T-helper 17 cell (primary cell): ENCODE data around the gene GCNT2. TPM values are rescaled to one million over a fixed set of nuclear protein-coding genes. Genes with fewer than 3 reads are reported as not detected.

Experiments
- ATAC-seq: fragments of 150-1000 bp; cut with Tn5 transposase; 2 replicates; pipeline ENCODE4 v1.10.0; 2021; ENCODE audit warnings: mild to moderate bottlenecking, moderate library complexity
- DNase-seq, 3 donors: peaks; one replicate each; pipeline versions ENCODE4 v3.0.0 to v3.0.0-alpha.2; 2020 to 2021
- H3K9me3 ChIP-seq: one replicate; pipeline ENCODE4 v1.7.0; 2013; ENCODE audit warnings: low read length, mild to moderate bottlenecking; ENCODE audit not compliant: control insufficient read depth, poor library complexity, severe bottlenecking
- H3K27ac Mint-ChIP-seq: one replicate; pipeline ENCODE4 v1.8.0; 2022; ENCODE audit warnings: mild to moderate bottlenecking, moderate library complexity, mixed read lengths
- H3K27me3 Mint-ChIP-seq: one replicate; pipeline ENCODE4 v1.8.0; 2022; ENCODE audit warnings: mixed read lengths
- H3K36me3 Mint-ChIP-seq: one replicate; pipeline ENCODE4 v1.8.0; 2022; ENCODE audit warnings: low read depth, mixed read lengths
- H3K4me1 Mint-ChIP-seq: one replicate; pipeline ENCODE4 v1.8.0; 2022; ENCODE audit warnings: mild to moderate bottlenecking, mixed read lengths
- H3K4me3 Mint-ChIP-seq: one replicate; pipeline ENCODE4 v1.8.0; 2022; ENCODE audit warnings: mild to moderate bottlenecking, moderate library complexity, mixed read lengths
- total RNA-seq, 4 donors: library from RNA in 2 of 4; stranded (reverse) in 2 of 4; gene quantifications; one replicate each; pipeline ENCODE4 v1.2.3 and lab custom pipeline; 2022 to 2026

The GCNT2 gene
- total RNA-seq, 2 donors from 2014 or later, result 2.9 to 4.0 TPM

- H3K9me3 ChIP-seq, result no peaks in the 10 kb centered on the region
- DNase-seq (no peak), ATAC-seq (no peak)
- H3K36me3 Mint-ChIP-seq, result no peaks in the 10 kb centered on the region
- H3K4me1 Mint-ChIP-seq, result peaks cover 2% of the 10 kb centered on the region
- no peak overlapping the region for H3K27ac Mint-ChIP-seq
- H3K4me3 Mint-ChIP-seq, result no peak overlapping the region
- no peaks in the 10 kb centered on the region for H3K27me3 Mint-ChIP-seq
Observed at GRCh38 chr6:10542213-10542612, 21.1 kb downstream of the GCNT2 start.

- no peaks in the 10 kb centered on the region for H3K27me3 Mint-ChIP-seq
- H3K4me3 Mint-ChIP-seq, result no peak overlapping the region
- peaks cover 3% of the 10 kb centered on the region for H3K4me1 Mint-ChIP-seq
- H3K36me3 Mint-ChIP-seq, result no peaks in the 10 kb centered on the region
- H3K9me3 ChIP-seq, result no peaks in the 10 kb centered on the region
- H3K27ac Mint-ChIP-seq, result no peak overlapping the region
- DNase-seq (no peak), ATAC-seq (no peak)
Observed at GRCh38 chr6:10543488-10543887, 22.3 kb downstream of the GCNT2 start.

- Mint-ChIP-seq H3K36me3 (no peaks in the 10 kb centered on the region), H3K4me3 (no peak overlapping the region), H3K27ac (no peak overlapping the region), H3K27me3 (no peaks in the 10 kb centered on the region), H3K4me1 (peaks cover 3% of the 10 kb centered on the region)
- no peak for DNase-seq
- no peak for ATAC-seq
- no peaks in the 10 kb centered on the region for H3K9me3 ChIP-seq
Observed at GRCh38 chr6:10545482-10545881, 24.3 kb downstream of the GCNT2 start.

DNA sequence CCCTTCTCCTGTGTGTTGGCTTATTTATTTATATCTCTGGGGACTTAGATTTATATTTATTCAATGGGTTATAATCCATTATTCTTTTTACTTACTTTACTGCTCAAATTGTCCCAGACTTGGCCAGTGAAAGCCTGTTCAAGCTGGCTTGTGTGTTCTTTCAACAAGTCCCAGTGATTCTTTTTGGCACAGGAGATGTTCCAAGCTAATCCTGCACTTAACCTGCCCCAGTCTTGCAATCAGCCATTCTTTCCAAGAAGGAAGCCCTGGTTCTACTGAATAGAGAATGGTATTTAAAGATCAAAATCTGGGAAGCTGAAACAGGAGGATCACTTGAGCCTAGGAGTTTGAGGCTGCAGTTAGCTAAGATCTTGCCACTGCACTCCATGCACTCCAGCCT, 26.7 kb downstream of the GCNT2 start:
- Mint-ChIP-seq H3K4me3 (no peak overlapping the region), H3K27ac (no peak overlapping the region), H3K4me1 (peaks cover 3% of the 10 kb centered on the region), H3K27me3 (no peaks in the 10 kb centered on the region), H3K36me3 (no peaks in the 10 kb centered on the region)
- no peak for DNase-seq
- H3K9me3 ChIP-seq, result no peaks in the 10 kb centered on the region
- ATAC-seq, result no peak

GRCh38 chr6:10550764-10551163, 29.6 kb downstream of the GCNT2 start:
- peaks cover 2% of the 10 kb centered on the region for H3K36me3 Mint-ChIP-seq
- no peaks in the 10 kb centered on the region for H3K9me3 ChIP-seq
- no peak for DNase-seq
- H3K4me3 Mint-ChIP-seq, result no peak overlapping the region
- no peak for ATAC-seq
- H3K27ac Mint-ChIP-seq, result no peak overlapping the region
- no peaks in the 10 kb centered on the region for H3K27me3 Mint-ChIP-seq
- H3K4me1 Mint-ChIP-seq, result peaks cover 8% of the 10 kb centered on the region

- Mint-ChIP-seq H3K27me3 (no peaks in the 10 kb centered on the region), H3K27ac (no peak overlapping the region), H3K4me3 (no peak overlapping the region), H3K4me1 (peaks cover 5% of the 10 kb centered on the region), H3K36me3 (peaks cover 2% of the 10 kb centered on the region)
- ATAC-seq, result no peak
- no peak for DNase-seq
- H3K9me3 ChIP-seq, result no peaks in the 10 kb centered on the region
Observed at GRCh38 chr6:10552270-10552810, 31.2 kb downstream of the GCNT2 start.

DNA sequence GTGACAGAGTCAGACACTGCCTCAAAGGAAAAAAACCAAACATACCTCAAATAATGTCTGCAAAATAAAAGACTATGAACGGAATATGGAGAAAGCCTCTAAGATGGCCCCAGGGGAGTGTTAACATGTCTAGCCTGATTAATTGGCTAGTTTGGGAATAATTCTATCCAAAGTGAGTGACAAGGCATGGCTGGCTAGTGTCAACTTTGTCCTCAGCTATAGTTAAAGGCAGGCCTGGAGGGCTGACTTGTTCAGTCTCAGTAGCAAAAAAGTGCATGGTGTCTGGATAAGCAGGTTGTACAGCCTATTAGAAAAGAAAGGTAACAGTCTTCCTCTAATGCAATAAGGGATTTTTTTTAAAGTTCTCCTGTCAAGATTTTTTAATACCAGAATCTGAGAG, 32.7 kb downstream of the GCNT2 start:
- ATAC-seq (no peak), DNase-seq (no peak)
- Mint-ChIP-seq H3K27me3 (no peaks in the 10 kb centered on the region), H3K27ac (no peak overlapping the region), H3K4me3 (no peak overlapping the region), H3K4me1 (peaks cover 9% of the 10 kb centered on the region), H3K36me3 (peaks cover 2% of the 10 kb centered on the region)
- no peaks in the 10 kb centered on the region for H3K9me3 ChIP-seq

- ATAC-seq, result no peak
- H3K9me3 ChIP-seq, result no peaks in the 10 kb centered on the region
- no peak overlapping the region for H3K27ac Mint-ChIP-seq
- no peak overlapping the region for H3K4me3 Mint-ChIP-seq
- H3K36me3 Mint-ChIP-seq, result peaks cover 2% of the 10 kb centered on the region
- peaks cover 9% of the 10 kb centered on the region for H3K4me1 Mint-ChIP-seq
- DNase-seq, result no peak
- no peaks in the 10 kb centered on the region for H3K27me3 Mint-ChIP-seq
Observed at GRCh38 chr6:10554826-10555225, 33.7 kb downstream of the GCNT2 start.

DNA sequence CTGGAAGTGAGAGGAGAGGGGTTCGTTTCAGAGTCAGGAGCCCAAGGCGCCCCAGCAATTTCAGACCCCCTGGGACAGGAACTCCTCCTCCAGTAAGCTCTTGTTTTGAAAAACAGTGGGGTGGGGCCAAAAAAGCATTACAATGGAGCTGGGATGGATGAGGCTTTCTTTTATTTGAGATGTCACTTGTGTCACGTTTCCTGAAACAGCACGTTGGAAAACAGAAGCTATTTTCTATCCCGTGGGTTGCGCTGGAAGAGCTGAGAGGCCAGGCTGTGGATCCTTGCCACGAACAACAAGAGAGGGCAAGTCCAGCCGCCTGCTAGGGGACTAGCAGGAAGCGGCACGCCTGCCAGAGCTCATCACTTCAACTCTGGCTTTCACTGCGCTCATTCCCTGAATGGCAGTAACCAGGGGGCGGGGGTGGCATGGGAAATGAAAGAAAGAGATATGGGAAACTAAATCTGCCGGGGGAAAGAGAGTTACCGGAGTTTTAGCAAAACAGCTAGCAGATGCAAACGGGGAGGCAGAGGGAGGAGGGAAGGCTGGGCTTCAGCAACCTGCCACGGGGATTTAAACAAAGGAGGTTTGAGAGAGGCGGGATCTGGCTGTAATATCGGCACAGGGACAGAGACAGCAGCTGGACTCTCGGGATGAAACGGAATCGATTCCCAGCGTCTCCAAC, 34.6 kb downstream of the GCNT2 start:
- H3K27ac Mint-ChIP-seq, result no peak overlapping the region
- no peak for ATAC-seq
- no peak for DNase-seq
- no peaks in the 10 kb centered on the region for H3K27me3 Mint-ChIP-seq
- H3K4me3 Mint-ChIP-seq, result no peak overlapping the region
- no peaks in the 10 kb centered on the region for H3K9me3 ChIP-seq
- peaks cover 12% of the 10 kb centered on the region for H3K4me1 Mint-ChIP-seq
- peaks cover 2% of the 10 kb centered on the region for H3K36me3 Mint-ChIP-seq

GRCh38 chr6:10556589-10556988, 35.4 kb downstream of the GCNT2 start:
- DNase-seq (no peak), ATAC-seq (no peak)
- peaks cover 2% of the 10 kb centered on the region for H3K36me3 Mint-ChIP-seq
- H3K27ac Mint-ChIP-seq, result no peak overlapping the region
- H3K27me3 Mint-ChIP-seq, result no peaks in the 10 kb centered on the region
- H3K9me3 ChIP-seq, result no peaks in the 10 kb centered on the region
- no peak overlapping the region for H3K4me3 Mint-ChIP-seq
- peaks cover 14% of the 10 kb centered on the region for H3K4me1 Mint-ChIP-seq

DNA sequence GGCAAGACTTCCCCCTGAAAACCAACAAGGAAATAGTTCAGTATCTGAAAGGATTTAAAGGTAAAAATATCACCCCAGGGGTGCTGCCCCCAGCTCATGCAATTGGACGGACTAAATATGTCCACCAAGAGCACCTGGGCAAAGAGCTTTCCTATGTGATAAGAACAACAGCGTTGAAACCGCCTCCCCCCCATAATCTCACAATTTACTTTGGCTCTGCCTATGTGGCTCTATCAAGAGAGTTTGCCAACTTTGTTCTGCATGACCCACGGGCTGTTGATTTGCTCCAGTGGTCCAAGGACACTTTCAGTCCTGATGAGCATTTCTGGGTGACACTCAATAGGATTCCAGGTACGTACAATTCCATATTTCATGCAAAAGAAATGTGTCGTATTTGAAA, 35.8 kb downstream of the GCNT2 start:
- DNase-seq (no peak), ATAC-seq (no peak)
- H3K27ac Mint-ChIP-seq, result no peak overlapping the region
- peaks cover 16% of the 10 kb centered on the region for H3K4me1 Mint-ChIP-seq
- no peaks in the 10 kb centered on the region for H3K9me3 ChIP-seq
- H3K36me3 Mint-ChIP-seq, result peaks cover 2% of the 10 kb centered on the region
- no peak overlapping the region for H3K4me3 Mint-ChIP-seq
- H3K27me3 Mint-ChIP-seq, result no peaks in the 10 kb centered on the region

- H3K27me3 Mint-ChIP-seq, result no peaks in the 10 kb centered on the region
- peaks cover 2% of the 10 kb centered on the region for H3K36me3 Mint-ChIP-seq
- H3K27ac Mint-ChIP-seq, result no peak overlapping the region
- peaks cover 16% of the 10 kb centered on the region for H3K4me1 Mint-ChIP-seq
- no peaks in the 10 kb centered on the region for H3K9me3 ChIP-seq
- no peak overlapping the region for H3K4me3 Mint-ChIP-seq
- no peak for ATAC-seq
- no peak for DNase-seq
Observed at GRCh38 chr6:10557913-10558312, 36.8 kb downstream of the GCNT2 start.

GRCh38 chr6:10558565-10558964, 37.4 kb downstream of the GCNT2 start:
- Mint-ChIP-seq H3K27ac (no peak overlapping the region), H3K4me3 (no peak overlapping the region), H3K27me3 (no peaks in the 10 kb centered on the region), H3K36me3 (peaks cover 2% of the 10 kb centered on the region), H3K4me1 (peaks cover 16% of the 10 kb centered on the region)
- DNase-seq (no peak), ATAC-seq (no peak)
- H3K9me3 ChIP-seq, result no peaks in the 10 kb centered on the region

- Mint-ChIP-seq H3K27ac (no peak overlapping the region), H3K36me3 (peaks cover 2% of the 10 kb centered on the region), H3K4me3 (no peak overlapping the region), H3K27me3 (no peaks in the 10 kb centered on the region), H3K4me1 (peaks cover 16% of the 10 kb centered on the region)
- DNase-seq, result no peak
- no peak for ATAC-seq
- no peaks in the 10 kb centered on the region for H3K9me3 ChIP-seq
Observed at GRCh38 chr6:10559522-10560152, 38.5 kb downstream of the GCNT2 start.
